ENCODE measurements around the gene GALNT16. TPM values are rescaled to one million over a fixed set of nuclear protein-coding genes. Genes with fewer than 3 reads are reported as not detected.

GALNT16 gene
- total and polyA plus RNA-seq, 2 of the 8 experiments (the other 6 are each of a cell fraction or from before 2014, with no cell fraction given): 5.4 to 6.3 TPM

GRCh38 chr14:69370061-69370460 is 110.1 kb downstream of the GALNT16 start:
- Histone ChIP-seq H3K23ac (ENCODE audit: insufficient read length) (no peak overlapping the region), H2BK15ac (ENCODE audit: low read length) (no peak overlapping the region), H2BK120ac (replicated peaks; ENCODE audit: low read depth, low read length) (no peak overlapping the region), H3K23me2 (ENCODE audit: low read depth, low read length) (no peaks in the 10 kb centered on the region), H2AFZ (ENCODE audit: low read length) (no peak overlapping the region), H4K8ac (ENCODE audit: extremely low read depth, insufficient read depth, low read length) (no peak overlapping the region), H3K36me3 (ENCODE audit: control insufficient read depth in 2 of 4, insufficient read depth in 4 of 4, low read length in 3 of 4) (peaks cover 0 to 2% (median 0%) of the 10 kb centered on the region in 4 experiments; a peak in 1 of 8 replicates), H4K91ac (replicated peaks; ENCODE audit: insufficient read length, low read length) (no peak overlapping the region), H3K4me3 (ENCODE audit: extremely low read depth in 1 of 4, insufficient read depth in 2 of 4, low read depth in 3 of 4, low read length in 4 of 4) (no peak overlapping the region), H3K4me1 (replicated peaks in 1 of 4; ENCODE audit: control insufficient read depth in 3 of 4, insufficient read depth in 4 of 4, low read length in 3 of 4) (no peaks in the 10 kb centered on the region), H3K79me1 (ENCODE audit: low read depth, low read length) (no peaks in the 10 kb centered on the region), H3K18ac (ENCODE audit: extremely low read depth, low read length) (no peak overlapping the region), H3K9me3 (ENCODE audit: insufficient read depth in 2 of 2, low read depth in 1 of 2, low read length in 1 of 2) (no peaks in the 10 kb centered on the region), H2AK5ac (ENCODE audit: low read depth, low read length) (no peak overlapping the region), H3K4me2 (ENCODE audit: insufficient read depth in 1 of 2, low read depth in 2 of 2, low read length in 2 of 2) (no peak overlapping the region), H3K27ac (ENCODE audit: low read depth, low read length) (no peak overlapping the region), H4K20me1 (replicated peaks in 1 of 2; ENCODE audit: control insufficient read depth in 1 of 2, insufficient read depth in 2 of 2, low read length in 2 of 2) (peaks cover 1 to 3% of the 10 kb centered on the region in 2 experiments), H2BK20ac (ENCODE audit: low read length) (no peak overlapping the region), H3K9ac (replicated peaks in 1 of 4; ENCODE audit: extremely low read depth in 1 of 4, low read depth in 3 of 4, low read length in 3 of 4) (no peak overlapping the region), H2BK12ac (ENCODE audit: low read depth, low read length) (no peak overlapping the region), H3K79me2 (ENCODE audit: control insufficient read depth in 1 of 2, insufficient read depth in 2 of 2, low read length in 2 of 2) (no peaks in the 10 kb centered on the region), H3K4ac (replicated peaks; ENCODE audit: insufficient read length, low read depth, low read length) (no peak overlapping the region), H3K14ac (ENCODE audit: insufficient read length) (no peak overlapping the region), H2BK5ac (ENCODE audit: low read depth, low read length) (no peak overlapping the region), H3K56ac (replicated peaks; ENCODE audit: insufficient read length, low read depth, low read length) (no peak overlapping the region), H4K5ac (ENCODE audit: insufficient read length, low read depth, low read length) (no peak overlapping the region), H3K27me3 (replicated peaks in 1 of 4; ENCODE audit: control insufficient read depth in 3 of 4, extremely low read depth in 1 of 4, insufficient read depth in 3 of 4, low read length in 3 of 4) (no peaks in the 10 kb centered on the region)
- ChIA-PET POLR2A (ENCODE audit: partially characterized antibody) (interaction anchor here (0.9 to 3.2 kb wide), 4 partner anchors 8 to 108 kb away, joined by 3 to 10 read pairs (median 4); partner anchors contain the start of genes ERH and SLC39A9), CTCF (ENCODE audit: partially characterized antibody) (interaction anchor here (1.0 to 11.8 kb wide), 8 partner anchors 11 to 129 kb away, joined by 3 to 130 read pairs (median 6); no protein-coding TSS in a partner anchor)
- peak; percentile 63 for FAIRE-seq
- WGBS, 2 experiments (ENCODE audit: extremely low coverage in 1 of 2, insufficient coverage in 1 of 2, insufficient read length in 1 of 2, insufficient replicate concordance in 2 of 2, low coverage in 1 of 2, low lambda C conversion rate in 2 of 2, missing lambda C conversion rate in 1 of 2): 62% methylated on average over 5 of the region's 5 CpGs; no CpG with 5 or more reads in 1 of the 2 experiments
- DNase-seq (ENCODE audit: low read depth in 1 of 2, low spot score in 2 of 2): no peak
- TF ChIP-seq TEAD4 (IDR thresholded peaks at IDR 0.05; ENCODE audit: low read depth, low read length) (0 out of 2 replicates have a peak, but pooled peaks have one; percentile 29), GABPA (IDR thresholded peaks at IDR 0.05; ENCODE audit: borderline replicate concordance, insufficient read depth, low read length) (no peak), SIN3A (conservative IDR thresholded peaks at IDR 0.05 in 1 of 2, IDR thresholded peaks at IDR 0.05 in 1 of 2; ENCODE audit: low read depth in 1 of 2, low read length in 2 of 2) (0 out of 4 replicates have a peak, but pooled peaks of 1 of the 2 experiments have one; percentile 43)

All from H1 (cell line).